NB4 (cell line): ENCODE measurements around the gene ZNF557.

Experiments used
- POLR2A ChIP-seq: IDR thresholded peaks from 2 replicates; pipeline ENCODE4 v1.6.1; 2011; ENCODE audit warnings: mild to moderate bottlenecking; ENCODE audit not compliant: insufficient read length; ENCODE audit errors: extremely low read depth
- TF ChIP-seq, protein P1 (sequence below): IDR thresholded peaks from one replicate; pipeline ENCODE4 v1.5.1; 2012; ENCODE audit warnings: low read depth, low read length

DNA sequence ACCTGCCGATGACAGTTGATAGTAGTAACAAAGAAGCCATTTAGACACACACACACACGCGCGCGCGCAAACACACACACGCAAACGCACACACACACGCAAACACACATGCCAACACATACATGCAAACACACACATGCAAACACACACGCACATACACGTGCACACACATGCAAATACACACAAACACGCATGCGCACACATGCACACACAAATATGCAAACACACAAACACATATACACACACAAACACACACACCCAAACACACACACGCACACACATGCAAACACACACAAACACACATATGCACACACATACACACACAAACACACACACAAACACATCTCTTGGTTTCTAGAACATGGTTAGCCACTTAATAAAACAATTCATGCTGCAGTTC, 50.1 kb downstream of the ZNF557 start:
- TF ChIP-seq, protein P1, sequence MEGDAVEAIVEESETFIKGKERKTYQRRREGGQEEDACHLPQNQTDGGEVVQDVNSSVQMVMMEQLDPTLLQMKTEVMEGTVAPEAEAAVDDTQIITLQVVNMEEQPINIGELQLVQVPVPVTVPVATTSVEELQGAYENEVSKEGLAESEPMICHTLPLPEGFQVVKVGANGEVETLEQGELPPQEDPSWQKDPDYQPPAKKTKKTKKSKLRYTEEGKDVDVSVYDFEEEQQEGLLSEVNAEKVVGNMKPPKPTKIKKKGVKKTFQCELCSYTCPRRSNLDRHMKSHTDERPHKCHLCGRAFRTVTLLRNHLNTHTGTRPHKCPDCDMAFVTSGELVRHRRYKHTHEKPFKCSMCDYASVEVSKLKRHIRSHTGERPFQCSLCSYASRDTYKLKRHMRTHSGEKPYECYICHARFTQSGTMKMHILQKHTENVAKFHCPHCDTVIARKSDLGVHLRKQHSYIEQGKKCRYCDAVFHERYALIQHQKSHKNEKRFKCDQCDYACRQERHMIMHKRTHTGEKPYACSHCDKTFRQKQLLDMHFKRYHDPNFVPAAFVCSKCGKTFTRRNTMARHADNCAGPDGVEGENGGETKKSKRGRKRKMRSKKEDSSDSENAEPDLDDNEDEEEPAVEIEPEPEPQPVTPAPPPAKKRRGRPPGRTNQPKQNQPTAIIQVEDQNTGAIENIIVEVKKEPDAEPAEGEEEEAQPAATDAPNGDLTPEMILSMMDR = no peak
- TF ChIP-seq POLR2A = no peak
